GM12864 (cell line): Measurements from ENCODE around the gene ANK2.
"Not testable (repeated sequence)": the region's sequence is repeated elsewhere in the genome, so short reads cannot be mapped to it uniquely, and the experiment has no call there.

ENCODE experiments used
- DNase-seq: peaks from one replicate; pipeline ENCODE4 v3.0.0-alpha.2; 2011; ENCODE audit warnings: low read depth
- H3K4me3 ChIP-seq: 2 replicates; pipeline ENCODE4 v1.5.1; 2011; ENCODE audit warnings: mild to moderate bottlenecking, low read depth, low read length, control low read depth
- TF ChIP-seq, protein P1 (sequence below): IDR thresholded peaks from 2 replicates; pipeline ENCODE4 v1.5.1; 2011; ENCODE audit warnings: low read depth, mild to moderate bottlenecking, moderate library complexity, low read length, control low read depth, inconsistent platforms; ENCODE audit errors: missing control alignments

The ANK2 gene

DNA sequence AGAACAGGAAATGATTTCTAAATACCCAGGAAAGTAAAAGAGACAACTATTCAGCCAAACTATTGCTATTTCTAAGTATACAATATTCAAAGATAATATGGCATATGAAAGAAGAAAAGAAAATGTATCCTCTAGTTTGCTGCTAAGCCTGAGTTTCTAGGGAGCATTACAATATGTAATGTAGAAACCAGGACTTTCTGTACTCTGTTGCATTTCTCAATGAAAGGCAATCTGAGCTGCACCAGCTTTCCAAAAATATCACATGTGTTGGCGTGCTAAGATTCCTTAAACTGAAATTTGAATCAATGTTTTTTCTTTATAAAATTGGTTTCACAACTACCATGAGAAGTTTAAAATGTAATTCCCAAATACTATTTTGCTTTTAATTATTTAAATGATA is 129.6 kb downstream of the ANK2 start:
- TF ChIP-seq, protein P1, sequence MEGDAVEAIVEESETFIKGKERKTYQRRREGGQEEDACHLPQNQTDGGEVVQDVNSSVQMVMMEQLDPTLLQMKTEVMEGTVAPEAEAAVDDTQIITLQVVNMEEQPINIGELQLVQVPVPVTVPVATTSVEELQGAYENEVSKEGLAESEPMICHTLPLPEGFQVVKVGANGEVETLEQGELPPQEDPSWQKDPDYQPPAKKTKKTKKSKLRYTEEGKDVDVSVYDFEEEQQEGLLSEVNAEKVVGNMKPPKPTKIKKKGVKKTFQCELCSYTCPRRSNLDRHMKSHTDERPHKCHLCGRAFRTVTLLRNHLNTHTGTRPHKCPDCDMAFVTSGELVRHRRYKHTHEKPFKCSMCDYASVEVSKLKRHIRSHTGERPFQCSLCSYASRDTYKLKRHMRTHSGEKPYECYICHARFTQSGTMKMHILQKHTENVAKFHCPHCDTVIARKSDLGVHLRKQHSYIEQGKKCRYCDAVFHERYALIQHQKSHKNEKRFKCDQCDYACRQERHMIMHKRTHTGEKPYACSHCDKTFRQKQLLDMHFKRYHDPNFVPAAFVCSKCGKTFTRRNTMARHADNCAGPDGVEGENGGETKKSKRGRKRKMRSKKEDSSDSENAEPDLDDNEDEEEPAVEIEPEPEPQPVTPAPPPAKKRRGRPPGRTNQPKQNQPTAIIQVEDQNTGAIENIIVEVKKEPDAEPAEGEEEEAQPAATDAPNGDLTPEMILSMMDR, result no peak
- DNase-seq, result no peak
- no peak overlapping the region for H3K4me3 ChIP-seq

DNA sequence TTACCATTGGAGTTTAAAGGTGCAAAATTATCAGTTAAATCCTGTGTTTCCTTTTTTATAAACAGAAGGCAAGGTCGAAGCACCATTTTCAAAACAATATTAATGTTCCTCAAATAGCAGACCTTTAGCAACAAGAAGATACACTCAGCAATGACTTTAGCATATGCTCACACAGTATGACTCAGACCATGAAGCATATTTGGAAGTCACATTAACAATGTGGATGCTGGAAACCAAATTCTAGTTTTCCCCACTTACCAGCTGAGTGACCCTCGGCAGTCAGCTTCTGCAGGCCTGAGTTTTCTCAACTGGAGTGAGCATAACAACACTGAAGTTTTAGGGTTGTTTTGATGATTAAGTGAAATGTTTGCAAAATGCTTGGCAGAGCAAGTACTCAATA is 130.5 kb downstream of the ANK2 start:
- DNase-seq, result no peak
- TF ChIP-seq, protein P1, result no peak
- no peak overlapping the region for H3K4me3 ChIP-seq

DNA sequence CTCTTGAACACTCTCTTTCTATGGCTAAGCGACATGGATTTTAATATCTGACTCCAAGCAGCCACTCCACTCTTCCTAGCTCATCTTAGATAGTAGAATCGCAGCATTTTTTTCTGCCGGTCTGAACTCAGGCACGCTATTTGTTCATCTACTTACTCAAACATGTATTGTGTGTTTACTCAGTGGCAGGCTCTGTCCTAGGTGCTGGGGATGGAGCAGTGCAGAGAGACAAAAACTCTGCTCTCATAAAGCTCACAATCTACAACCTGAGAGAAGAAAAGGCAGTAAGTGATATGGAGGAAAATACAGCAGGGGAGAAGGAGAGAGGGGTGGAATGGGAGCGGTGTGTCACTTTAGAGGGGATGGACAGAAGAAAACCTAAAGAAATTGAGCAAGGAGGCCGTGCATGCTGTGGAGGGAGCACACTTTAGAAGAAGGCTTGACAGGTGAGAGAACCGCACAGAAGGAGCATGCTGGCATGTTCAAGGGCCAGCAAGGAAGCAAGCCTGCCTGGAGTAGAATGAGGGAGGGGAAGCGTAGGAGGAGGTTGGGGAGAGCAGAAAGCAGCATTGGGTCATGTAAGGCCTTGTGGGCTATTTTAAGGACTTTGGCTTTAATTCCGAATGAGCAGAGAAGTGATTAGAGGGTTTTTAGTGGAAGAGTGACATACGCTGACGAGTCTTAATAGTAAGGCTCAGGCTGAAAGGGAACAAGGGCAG is 132.0 kb downstream of the ANK2 start:
- TF ChIP-seq, protein P1, result no peak
- no peak for DNase-seq

DNA sequence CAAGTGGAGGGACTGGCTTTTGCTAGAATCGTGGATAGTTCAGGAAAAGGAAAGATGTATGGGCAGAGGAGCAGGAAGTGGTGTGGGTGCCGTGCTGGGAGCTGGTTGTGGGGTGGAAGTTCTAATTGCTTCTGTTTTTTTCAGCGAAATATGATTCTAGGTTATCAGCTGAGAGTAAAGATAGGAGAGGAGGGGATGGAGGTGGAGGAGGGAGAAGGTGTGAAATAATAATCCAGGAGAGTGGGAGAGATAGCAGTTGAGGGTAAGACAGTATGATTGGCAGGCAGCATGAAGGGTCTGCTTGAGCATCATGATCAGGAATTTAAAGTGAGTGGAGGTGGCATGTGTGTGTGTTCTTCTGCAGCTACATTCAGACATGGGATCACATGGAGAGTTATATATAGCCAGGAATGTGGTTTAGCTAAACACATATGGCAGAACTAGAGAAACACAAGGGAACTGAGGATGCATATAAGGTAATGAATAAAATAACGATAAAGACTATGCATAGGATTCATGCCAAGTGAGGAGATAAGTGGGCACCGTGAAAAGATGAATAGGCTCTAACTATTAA is 133.7 kb downstream of the ANK2 start:
- DNase-seq, result no peak
- H3K4me3 ChIP-seq, result no peak overlapping the region
- TF ChIP-seq, protein P1, result no peak

More for the DNA sequence above, 132.0 kb downstream of the ANK2 start:
- H3K4me3 ChIP-seq, result no peak overlapping the region

DNA sequence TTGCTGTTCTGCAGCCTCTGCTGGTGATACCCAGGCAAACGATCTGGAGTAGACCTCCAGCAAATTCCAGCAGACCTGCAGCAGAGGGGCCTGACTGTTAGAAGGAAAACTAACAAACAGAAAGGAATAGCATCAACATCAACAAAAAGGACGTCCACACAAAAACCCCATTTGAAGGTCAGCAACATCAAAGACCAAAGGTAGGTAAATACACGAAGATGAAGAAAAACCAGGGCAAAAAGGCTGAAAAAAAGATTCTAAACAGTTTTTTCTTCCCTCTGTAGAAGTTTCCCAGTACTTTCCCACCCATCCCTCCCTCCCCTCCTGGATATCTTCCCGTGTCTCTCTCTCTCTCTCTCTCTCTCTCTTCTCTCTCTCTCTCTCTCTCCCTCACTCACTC is 136.8 kb downstream of the ANK2 start:
- not testable (repeated sequence) for H3K4me3 ChIP-seq, DNase-seq

DNA sequence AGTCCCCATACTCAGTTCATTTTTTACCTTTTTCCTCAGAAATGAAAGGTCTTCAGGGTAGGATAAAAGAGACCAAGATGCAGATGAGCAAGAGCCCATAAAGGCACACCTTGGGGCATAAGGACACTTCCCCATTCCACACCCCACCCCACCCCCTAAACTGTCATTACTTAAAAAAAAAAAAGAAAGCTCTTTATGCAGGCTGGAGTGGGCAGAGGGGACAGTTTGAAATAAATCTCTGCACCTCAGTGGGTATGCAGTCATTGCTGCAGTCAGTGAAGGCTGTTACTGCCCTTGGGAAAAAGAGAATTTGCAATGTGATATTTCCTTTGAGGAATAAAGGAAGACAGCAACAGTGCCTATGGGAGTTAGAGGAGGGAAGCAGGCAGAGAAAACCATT is 137.5 kb downstream of the ANK2 start:
- DNase-seq, result no peak
- TF ChIP-seq, protein P1, result no peak
- no peak overlapping the region for H3K4me3 ChIP-seq

DNA sequence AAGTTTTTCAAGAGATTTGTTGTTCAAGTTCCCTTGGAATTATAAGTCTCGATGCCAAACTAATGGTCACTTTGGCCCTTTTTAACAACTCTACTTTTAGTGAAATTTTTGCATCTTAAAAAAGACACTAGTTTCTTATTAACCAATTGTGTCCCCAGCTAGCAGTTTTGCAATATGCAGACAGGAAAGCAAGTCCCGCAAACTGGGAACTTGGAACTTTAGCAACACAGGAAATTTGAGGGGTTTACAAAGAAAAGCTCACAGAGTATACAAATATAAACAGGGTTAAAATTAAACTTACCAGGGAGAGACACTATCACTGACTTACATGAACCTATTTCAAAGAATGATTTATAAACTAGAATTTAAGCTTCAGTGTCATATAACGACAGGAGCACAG is 137.9 kb downstream of the ANK2 start:
- H3K4me3 ChIP-seq, result no peak overlapping the region
- no peak for DNase-seq
- TF ChIP-seq, protein P1, result no peak
